HG03565 (cell line): ENCODE data around the gene HS3ST3A1.

Experiments used
- ATAC-seq: cut with Tn5 transposase; IDR thresholded peaks from one replicate; pipeline ENCODE4 v1.9.1; 2021; ENCODE audit warnings: mild to moderate bottlenecking, moderate library complexity; ENCODE audit not compliant: unreplicated experiment

Gene HS3ST3A1

GRCh38 chr17:13541032-13541480 lies 60.7 kb downstream of the HS3ST3A1 start:
- no peak for ATAC-seq

GRCh38 chr17:13540546-13540945 lies 61.2 kb downstream of the HS3ST3A1 start:
- no peak for ATAC-seq

- ATAC-seq: no peak
These were observed 62.3 kb downstream of the HS3ST3A1 start for GRCh38 chr17:13539421-13539820.

GRCh38 chr17:13538841-13539411 lies 62.8 kb downstream of the HS3ST3A1 start:
- no peak for ATAC-seq

- no peak for ATAC-seq
These were observed 63.7 kb downstream of the HS3ST3A1 start for GRCh38 chr17:13537871-13538643.

GRCh38 chr17:13537167-13537731 lies 64.5 kb downstream of the HS3ST3A1 start:
- ATAC-seq: no peak

GRCh38 chr17:13534946-13535345 lies 66.8 kb downstream of the HS3ST3A1 start:
- no peak for ATAC-seq

- no peak for ATAC-seq
These were observed 70.0 kb downstream of the HS3ST3A1 start for GRCh38 chr17:13531721-13532120.

GRCh38 chr17:13525876-13526275 lies 75.9 kb downstream of the HS3ST3A1 start:
- no peak for ATAC-seq

- no peak for ATAC-seq
These were observed 78.6 kb downstream of the HS3ST3A1 start for GRCh38 chr17:13523164-13523563.

- no peak for ATAC-seq
These were observed 79.0 kb downstream of the HS3ST3A1 start for GRCh38 chr17:13522749-13523148.

- ATAC-seq: no peak
These were observed 79.9 kb downstream of the HS3ST3A1 start for GRCh38 chr17:13521784-13522183.

- ATAC-seq: no peak
These were observed 80.7 kb downstream of the HS3ST3A1 start for GRCh38 chr17:13520899-13521572.

GRCh38 chr17:13518261-13519000 lies 83.3 kb downstream of the HS3ST3A1 start:
- ATAC-seq: no peak

- ATAC-seq: no peak
These were observed 88.7 kb downstream of the HS3ST3A1 start for GRCh38 chr17:13513039-13513405.

GRCh38 chr17:13510062-13510461 lies 91.7 kb downstream of the HS3ST3A1 start:
- ATAC-seq: no peak

GRCh38 chr17:13509527-13509926 lies 92.2 kb downstream of the HS3ST3A1 start:
- ATAC-seq: no peak

- no peak for ATAC-seq
These were observed 92.8 kb downstream of the HS3ST3A1 start for GRCh38 chr17:13508896-13509295.

GRCh38 chr17:13503526-13503925 lies 98.2 kb downstream of the HS3ST3A1 start:
- ATAC-seq: no peak

GRCh38 chr17:13502263-13502662 lies 99.5 kb downstream of the HS3ST3A1 start:
- no peak for ATAC-seq

- no peak for ATAC-seq
These were observed 100.8 kb downstream of the HS3ST3A1 start for GRCh38 chr17:13500947-13501346.
